Activated CD8-positive, alpha-beta memory T cell treated with anti-CD3 and anti-CD28 coated beads, Interleukin-2, amount 10 ng/mL, durations not matched to agents 7 days and 5 days (primary cell): ENCODE data around the gene COPE. TPM values are rescaled to one million over a fixed set of nuclear protein-coding genes. Genes with fewer than 3 reads are reported as not detected.

Experiments used
- ATAC-seq: fragments of 150-1000 bp; cut with Tn5 transposase; one replicate; pipeline ENCODE4 v1.10.0; 2021; ENCODE audit warnings: moderate library complexity
- CTCF ChIA-PET: fragments of 350-600 bp; sonication (Branson Sonifier 250); formaldehyde crosslinking; loops from one replicate; lab custom pipeline; 2021; ENCODE audit warnings: antibody characterized with exemption; lab: Charles Lee
- DNase-seq: peaks from one replicate; pipeline ENCODE4 v3.0.0-alpha.2; 2020
- H3K27ac Mint-ChIP-seq: one replicate; pipeline ENCODE4 v1.8.0; 2021; ENCODE audit warnings: mild to moderate bottlenecking, mixed read lengths
- H3K27me3 Mint-ChIP-seq: one replicate; pipeline ENCODE4 v1.8.0; 2021; ENCODE audit warnings: mixed read lengths
- H3K36me3 Mint-ChIP-seq: one replicate; pipeline ENCODE4 v1.8.0; 2021; ENCODE audit warnings: mild to moderate bottlenecking, mixed read lengths
- H3K4me1 Mint-ChIP-seq: one replicate; pipeline ENCODE4 v1.8.0; 2021; ENCODE audit warnings: mixed read lengths
- H3K4me3 Mint-ChIP-seq: one replicate; pipeline ENCODE4 v1.8.0; 2021; ENCODE audit warnings: mild to moderate bottlenecking, moderate library complexity, mixed read lengths
- H3K9me3 Mint-ChIP-seq: one replicate; pipeline ENCODE4 v1.8.0; 2022; ENCODE audit warnings: low read depth, mixed read lengths
- total RNA-seq, 2 experiments: library from RNA; stranded (reverse); gene quantifications; one replicate each; pipeline ENCODE4 v1.2.3, GENCODE V29; 2021

The COPE gene
- total RNA-seq, 2 experiments from 2014 or later = 251 to 264 TPM

DNA sequence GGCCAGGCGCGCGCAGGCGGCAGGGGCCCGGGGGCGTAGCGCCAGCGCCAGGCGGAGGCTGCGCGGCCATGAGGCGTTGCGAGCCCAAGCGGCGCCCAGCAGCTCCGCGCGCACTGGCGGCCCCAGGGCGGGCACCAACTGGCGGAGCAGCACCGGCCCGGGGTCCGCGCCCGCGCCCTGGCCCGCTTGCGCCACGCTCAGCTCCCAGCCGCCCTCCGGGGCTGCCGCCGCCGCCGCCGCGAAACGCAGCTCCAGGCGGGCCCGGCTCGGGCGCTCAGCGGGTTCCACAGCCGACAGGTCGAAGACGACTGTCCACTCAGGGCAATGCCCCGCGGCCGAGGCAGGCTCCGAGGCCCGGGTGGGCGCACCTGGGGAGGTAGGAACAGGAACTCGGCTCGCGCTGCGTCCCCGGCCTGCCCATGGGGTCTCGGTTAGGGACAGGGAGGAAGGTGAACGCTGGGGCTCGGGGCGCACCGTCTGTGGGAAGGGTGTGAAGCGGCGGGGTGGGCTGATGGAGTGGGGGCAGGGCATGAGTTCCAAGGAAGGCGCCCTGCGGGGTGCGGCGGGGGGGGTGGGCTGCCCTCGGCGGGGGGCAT lies 50.1 kb downstream of the COPE start:
- CTCF ChIA-PET = no interaction called here
- Mint-ChIP-seq H3K4me1 (no peaks in the 10 kb centered on the region), H3K27ac (no peak overlapping the region), H3K4me3 (no peak overlapping the region), H3K9me3 (no peaks in the 10 kb centered on the region), H3K27me3 (peaks cover 9% of the 10 kb centered on the region), H3K36me3 (peaks cover 17% of the 10 kb centered on the region)
- DNase-seq (no peak), ATAC-seq (no peak)

DNA sequence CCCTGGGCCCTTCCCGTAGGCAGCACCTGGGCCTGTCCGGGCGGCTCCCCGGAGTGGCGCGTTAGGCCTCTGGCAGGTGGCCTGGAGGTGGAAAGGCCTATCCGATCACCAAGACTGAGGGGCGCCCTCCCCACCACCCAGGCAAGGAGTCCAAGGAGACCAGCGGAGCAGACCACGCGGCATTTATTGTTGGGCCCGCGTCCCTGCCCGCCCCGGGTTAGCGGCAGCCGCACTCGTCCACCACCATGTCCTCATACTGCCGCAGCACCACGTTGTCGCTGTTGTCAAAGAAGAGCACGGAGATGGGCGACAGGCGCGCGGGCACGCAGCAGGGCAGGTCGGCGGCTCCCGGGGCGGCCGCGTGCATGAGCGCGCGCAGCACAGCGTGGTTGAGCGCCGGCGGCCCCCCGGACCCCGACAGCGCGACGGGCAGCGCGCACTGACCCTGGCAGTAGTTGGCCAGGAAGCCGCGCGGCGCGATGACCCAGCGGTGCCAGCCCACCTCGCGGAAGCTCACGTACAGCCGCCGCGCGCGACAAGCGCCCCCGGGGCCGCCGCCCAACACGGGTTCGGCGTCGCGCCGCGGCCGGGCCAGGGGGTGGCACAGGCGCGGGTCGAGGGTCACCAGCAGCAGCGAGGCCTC lies 50.7 kb downstream of the COPE start:
- Mint-ChIP-seq H3K27me3 (peaks cover 9% of the 10 kb centered on the region), H3K4me1 (no peaks in the 10 kb centered on the region), H3K9me3 (no peaks in the 10 kb centered on the region), H3K27ac (no peak overlapping the region), H3K36me3 (peaks cover 17% of the 10 kb centered on the region), H3K4me3 (no peak overlapping the region)
- DNase-seq = no peak
- no peak for ATAC-seq
- CTCF ChIA-PET = no interaction called here

GRCh38 chr19:18867751-18868150 lies 51.4 kb downstream of the COPE start:
- H3K27me3 Mint-ChIP-seq = peaks cover 9% of the 10 kb centered on the region
- no peak for ATAC-seq
- H3K36me3 Mint-ChIP-seq = peaks cover 17% of the 10 kb centered on the region
- H3K4me3 Mint-ChIP-seq = no peak overlapping the region
- H3K27ac Mint-ChIP-seq = no peak overlapping the region
- no peak for DNase-seq
- CTCF ChIA-PET = interaction anchor here (0.9 to 2.1 kb wide), 3 partner anchors 10 to 36 kb away, joined by 3 to 6 read pairs (median 6); partner anchors contain the start of gene UPF1
- H3K4me1 Mint-ChIP-seq = no peaks in the 10 kb centered on the region
- H3K9me3 Mint-ChIP-seq = no peaks in the 10 kb centered on the region

DNA sequence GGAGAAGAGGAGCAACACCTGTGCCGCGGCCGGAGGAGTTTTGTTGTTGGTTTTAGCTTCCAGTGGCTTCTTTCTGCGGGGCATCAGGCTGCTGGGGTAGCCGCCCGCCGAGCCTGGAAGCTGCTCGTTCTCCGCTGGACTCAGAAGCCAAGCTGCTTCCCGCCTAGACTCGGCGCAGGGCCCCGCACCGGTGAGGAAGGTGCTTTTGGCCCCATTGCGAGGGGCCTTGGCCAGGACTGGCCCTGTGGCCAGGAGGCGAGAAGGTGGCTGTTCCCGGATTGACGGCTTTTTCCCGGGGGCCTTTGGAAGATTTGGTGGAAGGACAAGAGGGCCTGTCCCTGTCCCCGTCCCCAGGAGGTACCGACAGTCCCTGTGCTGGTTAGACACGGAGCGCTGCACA lies 52.0 kb downstream of the COPE start:
- ATAC-seq = no peak
- CTCF ChIA-PET = interaction anchor here (0.9 to 2.1 kb wide), 3 partner anchors 10 to 36 kb away, joined by 3 to 6 read pairs (median 6); partner anchors contain the start of gene UPF1
- no peak overlapping the region for H3K27ac Mint-ChIP-seq
- H3K27me3 Mint-ChIP-seq = peaks cover 9% of the 10 kb centered on the region
- H3K9me3 Mint-ChIP-seq = no peaks in the 10 kb centered on the region
- H3K4me1 Mint-ChIP-seq = no peaks in the 10 kb centered on the region
- peaks cover 20% of the 10 kb centered on the region for H3K36me3 Mint-ChIP-seq
- no peak overlapping the region for H3K4me3 Mint-ChIP-seq
- DNase-seq = no peak

GRCh38 chr19:18866800-18867123 lies 52.4 kb downstream of the COPE start:
- Mint-ChIP-seq H3K36me3 (peaks cover 23% of the 10 kb centered on the region), H3K27ac (no peak overlapping the region), H3K27me3 (peaks cover 7% of the 10 kb centered on the region), H3K4me3 (no peak overlapping the region), H3K4me1 (no peaks in the 10 kb centered on the region), H3K9me3 (no peaks in the 10 kb centered on the region)
- CTCF ChIA-PET = interaction anchor here (1.1 to 2.1 kb wide), 4 partner anchors 19 to 278 kb away, joined by 4 to 6 read pairs (median 5); partner anchors contain the start of genes REX1BD and UPF1
- no peak for DNase-seq
- no peak for ATAC-seq

- no peaks in the 10 kb centered on the region for H3K4me1 Mint-ChIP-seq
- peaks cover 4% of the 10 kb centered on the region for H3K27me3 Mint-ChIP-seq
- DNase-seq (peak; percentile 64), ATAC-seq (peak; percentile 84)
- H3K4me3 Mint-ChIP-seq = no peak overlapping the region
- CTCF ChIA-PET = interaction anchor here (0.5 to 2.6 kb wide), 8 partner anchors 9 to 415 kb away, joined by 3 to 12 read pairs (median 4); partner anchors contain the start of gene REX1BD
- no peaks in the 10 kb centered on the region for H3K9me3 Mint-ChIP-seq
- peaks cover 26% of the 10 kb centered on the region for H3K36me3 Mint-ChIP-seq
- no peak overlapping the region for H3K27ac Mint-ChIP-seq
These were observed 53.0 kb downstream of the COPE start for GRCh38 chr19:18865973-18866799.

- Mint-ChIP-seq H3K4me1 (peaks cover 3% of the 10 kb centered on the region), H3K27ac (no peak overlapping the region), H3K27me3 (no peaks in the 10 kb centered on the region), H3K9me3 (no peaks in the 10 kb centered on the region), H3K36me3 (peaks cover 32% of the 10 kb centered on the region), H3K4me3 (no peak overlapping the region)
- CTCF ChIA-PET = interaction anchor here (0.5 to 2.6 kb wide), 8 partner anchors 10 to 519 kb away, joined by 3 to 12 read pairs (median 4); partner anchors contain the start of gene REX1BD
- no peak for ATAC-seq
- no peak for DNase-seq
These were observed 53.8 kb downstream of the COPE start for GRCh38 chr19:18865106-18865972.

DNA sequence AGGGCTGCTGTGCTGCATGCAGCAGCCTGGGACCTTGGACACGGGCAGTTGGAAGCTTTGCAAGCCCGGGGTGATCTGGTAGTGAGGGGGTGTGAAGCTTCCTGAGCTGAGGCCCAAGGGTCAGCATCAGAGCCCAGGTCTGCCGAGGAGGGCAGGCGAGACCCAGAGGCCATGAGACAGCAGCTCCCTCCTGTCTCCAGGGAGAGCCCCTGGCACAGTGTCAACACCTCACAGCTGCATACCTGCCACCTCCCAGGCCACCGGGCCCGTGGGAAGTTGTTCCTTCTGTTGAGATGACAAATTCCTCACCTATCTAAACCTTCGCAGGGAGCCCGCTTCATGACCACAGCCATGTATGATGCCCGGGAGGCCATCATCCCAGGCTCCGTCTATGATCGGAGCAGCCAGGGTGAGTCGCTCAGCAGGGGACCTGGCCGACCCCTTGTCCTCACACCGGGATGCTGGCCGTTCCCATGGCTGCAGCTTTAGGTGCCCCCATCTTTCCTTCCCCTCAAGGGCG lies 55.3 kb downstream of the COPE start:
- no peak overlapping the region for H3K27ac Mint-ChIP-seq
- CTCF ChIA-PET = interaction anchor here (1.0 to 2.6 kb wide), 2 partner anchors 16 to 265 kb away, joined by 3 to 12 read pairs; no protein-coding TSS in a partner anchor
- H3K36me3 Mint-ChIP-seq = peaks cover 32% of the 10 kb centered on the region
- H3K4me1 Mint-ChIP-seq = peaks cover 3% of the 10 kb centered on the region
- H3K4me3 Mint-ChIP-seq = no peak overlapping the region
- ATAC-seq (no peak), DNase-seq (no peak)
- H3K9me3 Mint-ChIP-seq = no peaks in the 10 kb centered on the region
- H3K27me3 Mint-ChIP-seq = no peaks in the 10 kb centered on the region

- no peak overlapping the region for H3K27ac Mint-ChIP-seq
- H3K4me1 Mint-ChIP-seq = peaks cover 3% of the 10 kb centered on the region
- peaks cover 32% of the 10 kb centered on the region for H3K36me3 Mint-ChIP-seq
- CTCF ChIA-PET = interaction anchor here (1.4 to 2.6 kb wide), 2 partner anchors 15 to 16 kb away, joined by 3 to 12 read pairs; no protein-coding TSS in a partner anchor
- ATAC-seq (no peak), DNase-seq (no peak)
- H3K9me3 Mint-ChIP-seq = no peaks in the 10 kb centered on the region
- no peaks in the 10 kb centered on the region for H3K27me3 Mint-ChIP-seq
- no peak overlapping the region for H3K4me3 Mint-ChIP-seq
These were observed 56.0 kb downstream of the COPE start for GRCh38 chr19:18862976-18863842.

- Mint-ChIP-seq H3K4me3 (no peak overlapping the region), H3K9me3 (no peaks in the 10 kb centered on the region), H3K4me1 (peaks cover 3% of the 10 kb centered on the region), H3K27me3 (no peaks in the 10 kb centered on the region), H3K36me3 (peaks cover 30% of the 10 kb centered on the region), H3K27ac (no peak overlapping the region)
- ATAC-seq = no peak
- CTCF ChIA-PET = interaction anchor here (1.4 kb wide), 1 partner anchor 15 kb away, joined by 3 read pairs; no protein-coding TSS in a partner anchor
- no peak for DNase-seq
These were observed 57.3 kb downstream of the COPE start for GRCh38 chr19:18861917-18862316.

DNA sequence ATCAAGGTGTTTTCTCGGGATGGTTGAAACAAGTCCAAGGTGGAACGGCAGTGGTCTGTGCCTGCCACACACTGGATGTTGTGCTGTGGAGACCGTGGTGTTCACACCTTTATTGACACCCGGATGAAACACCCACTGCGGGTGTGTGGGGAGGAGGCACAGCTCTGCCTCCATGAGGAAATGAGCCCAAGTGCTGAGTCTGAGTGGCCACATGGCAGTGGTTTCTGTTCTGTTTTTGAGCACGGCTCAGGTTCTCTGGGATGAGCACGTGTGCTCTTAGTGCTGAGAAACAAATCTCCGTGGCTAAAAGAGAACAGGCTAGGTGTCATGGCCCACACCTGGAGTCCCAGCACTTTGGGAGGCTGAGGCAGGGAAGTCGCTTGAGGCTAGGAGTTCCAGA lies 58.0 kb downstream of the COPE start:
- CTCF ChIA-PET = interaction anchor here (1.5 kb wide), 1 partner anchor 14 kb away, joined by 4 read pairs; no protein-coding TSS in a partner anchor
- H3K27ac Mint-ChIP-seq = no peak overlapping the region
- peaks cover 35% of the 10 kb centered on the region for H3K36me3 Mint-ChIP-seq
- H3K9me3 Mint-ChIP-seq = no peaks in the 10 kb centered on the region
- peak; percentile 29 for ATAC-seq
- DNase-seq = no peak
- no peaks in the 10 kb centered on the region for H3K27me3 Mint-ChIP-seq
- no peak overlapping the region for H3K4me3 Mint-ChIP-seq
- peaks cover 3% of the 10 kb centered on the region for H3K4me1 Mint-ChIP-seq
